SK-N-SH treated with all-trans-retinoic acid at 6 μM for 48 hours (cell line): ENCODE results near the gene SMARCD3.

Source experiments
- ATAC-seq: fragments of 200-7000 bp; cut with Tn5 transposase; 3 replicates; pipeline ENCODE4 v1.9.1; 2020; ENCODE audit warnings: mild to moderate bottlenecking, moderate library complexity
- BACH2 ChIP-seq: fragments of 250-450 bp; sonication (Bioruptor Pico); IDR thresholded peaks from 2 replicates; pipeline ENCODE4 v1.9.0; 2021; ENCODE audit warnings: mild to moderate bottlenecking, borderline replicate concordance
- CSDC2 ChIP-seq: fragments of 250-450 bp; sonication (Bioruptor Pico); IDR thresholded peaks from 2 replicates; pipeline ENCODE4 v1.5.0; 2020; ENCODE audit warnings: mild to moderate bottlenecking, moderate library complexity
- CSRNP3 ChIP-seq: fragments of 250-450 bp; sonication (Bioruptor Pico); IDR thresholded peaks from 2 replicates; pipeline ENCODE4 v1.5.1; 2021; ENCODE audit warnings: mild to moderate bottlenecking, moderate library complexity
- ESRRG ChIP-seq: fragments of 250-450 bp; sonication (Bioruptor Pico); IDR thresholded peaks from 2 replicates; pipeline ENCODE4 v1.6.1; 2021; ENCODE audit warnings: mild to moderate bottlenecking
- GLIS3 ChIP-seq: fragments of 250-450 bp; sonication (Bioruptor Pico); IDR thresholded peaks from 2 replicates; pipeline ENCODE4 v1.5.0; 2020; ENCODE audit warnings: mild to moderate bottlenecking, moderate library complexity
- ISL1 ChIP-seq: fragments of 250-450 bp; sonication (Bioruptor Pico); IDR thresholded peaks from 2 replicates; pipeline ENCODE4 v2.1.2; 2022; ENCODE audit warnings: mild to moderate bottlenecking, moderate library complexity
- OSR1 ChIP-seq: fragments of 250-450 bp; sonication (Bioruptor Pico); IDR thresholded peaks from 2 replicates; pipeline ENCODE4 v1.8.0; 2022; ENCODE audit warnings: moderate library complexity, mild to moderate bottlenecking, inconsistent platforms
- PPARA ChIP-seq: fragments of 250-450 bp; sonication (Bioruptor Pico); IDR thresholded peaks from 2 replicates; pipeline ENCODE4 v1.5.0; 2020; ENCODE audit warnings: mild to moderate bottlenecking, borderline replicate concordance
- RARB ChIP-seq: fragments of 250-450 bp; sonication (Bioruptor Pico); IDR thresholded peaks from 2 replicates; pipeline ENCODE4 v1.8.0; 2021; ENCODE audit warnings: mild to moderate bottlenecking, moderate library complexity
- SNAI2 ChIP-seq: fragments of 250-450 bp; sonication (Bioruptor Pico); IDR thresholded peaks from 2 replicates; pipeline ENCODE4 v1.5.0; 2020; ENCODE audit warnings: mild to moderate bottlenecking, moderate library complexity
- TCF4 ChIP-seq: fragments of 250-450 bp; sonication (Bioruptor Pico); IDR thresholded peaks from 2 replicates; pipeline ENCODE4 v1.8.0; 2021; ENCODE audit warnings: mild to moderate bottlenecking, moderate library complexity, borderline replicate concordance
- ZC3H10 ChIP-seq: fragments of 250-450 bp; sonication (Bioruptor Pico); IDR thresholded peaks from 2 replicates; pipeline ENCODE4 v1.5.1; 2021; ENCODE audit warnings: mild to moderate bottlenecking, moderate library complexity
- ZFP3 ChIP-seq: fragments of 250-450 bp; sonication (Bioruptor Pico); IDR thresholded peaks from 2 replicates; pipeline ENCODE4 v1.5.0; 2020; ENCODE audit warnings: mild to moderate bottlenecking, moderate library complexity
- ZFP30 ChIP-seq: fragments of 450-650 bp; formaldehyde crosslinking; IDR thresholded peaks from 2 replicates; pipeline ENCODE4 v1.5.0; 2022; ENCODE audit warnings: mild to moderate bottlenecking, moderate library complexity
- ZNF565 ChIP-seq: fragments of 450-650 bp; formaldehyde crosslinking; conservative IDR thresholded peaks from 2 replicates; pipeline ENCODE4 v1.5.0; 2020; ENCODE audit warnings: low read depth, mild to moderate bottlenecking, moderate library complexity
- ZNF70 ChIP-seq: fragments of 450-650 bp; formaldehyde crosslinking; IDR thresholded peaks from 2 replicates; pipeline ENCODE4 v1.5.0; 2020; ENCODE audit warnings: mild to moderate bottlenecking, moderate library complexity
- ZNF8 ChIP-seq: fragments of 450-650 bp; formaldehyde crosslinking; IDR thresholded peaks from 2 replicates; pipeline ENCODE4 v1.5.0; 2020; ENCODE audit warnings: mild to moderate bottlenecking, moderate library complexity
- TF ChIP-seq, protein P1 (sequence below): fragments of 250-450 bp; sonication (Bioruptor Pico); IDR thresholded peaks from 2 replicates; pipeline ENCODE4 v1.5.1; 2020; ENCODE audit warnings: low read depth, mild to moderate bottlenecking, moderate library complexity
- TF ChIP-seq, protein P2 (sequence below): fragments of 250-450 bp; sonication (Bioruptor Pico); IDR thresholded peaks from 2 replicates; pipeline ENCODE4 v1.5.0; 2020; ENCODE audit warnings: mild to moderate bottlenecking, moderate library complexity
- TF ChIP-seq, protein P3 (sequence below): fragments of 250-450 bp; sonication (Bioruptor Pico); IDR thresholded peaks from 2 replicates; pipeline ENCODE4 v1.8.0; 2021; ENCODE audit warnings: low read depth, mild to moderate bottlenecking, moderate library complexity, borderline replicate concordance

SMARCD3 gene

GRCh38 chr7:151264615-151265014, 16.1 kb upstream of the SMARCD3 start:
- TF ChIP-seq ZFP30 (CRISPR knock-in tag) (no peak), PPARA (CRISPR knock-in tag) (no peak), OSR1 (CRISPR knock-in tag) (no peak), ZNF8 (no peak), ISL1 (CRISPR knock-in tag) (no peak), ESRRG (CRISPR knock-in tag) (no peak), ZNF70 (CRISPR knock-in tag) (no peak), CSDC2 (CRISPR knock-in tag) (no peak), ZC3H10 (CRISPR knock-in tag) (no peak), CSRNP3 (no peak), ZNF565 (CRISPR knock-in tag) (no peak), GLIS3 (CRISPR knock-in tag) (no peak), ZFP3 (CRISPR knock-in tag) (no peak), BACH2 (CRISPR knock-in tag) (no peak), SNAI2 (CRISPR knock-in tag) (no peak)
- TF ChIP-seq, protein P1, sequence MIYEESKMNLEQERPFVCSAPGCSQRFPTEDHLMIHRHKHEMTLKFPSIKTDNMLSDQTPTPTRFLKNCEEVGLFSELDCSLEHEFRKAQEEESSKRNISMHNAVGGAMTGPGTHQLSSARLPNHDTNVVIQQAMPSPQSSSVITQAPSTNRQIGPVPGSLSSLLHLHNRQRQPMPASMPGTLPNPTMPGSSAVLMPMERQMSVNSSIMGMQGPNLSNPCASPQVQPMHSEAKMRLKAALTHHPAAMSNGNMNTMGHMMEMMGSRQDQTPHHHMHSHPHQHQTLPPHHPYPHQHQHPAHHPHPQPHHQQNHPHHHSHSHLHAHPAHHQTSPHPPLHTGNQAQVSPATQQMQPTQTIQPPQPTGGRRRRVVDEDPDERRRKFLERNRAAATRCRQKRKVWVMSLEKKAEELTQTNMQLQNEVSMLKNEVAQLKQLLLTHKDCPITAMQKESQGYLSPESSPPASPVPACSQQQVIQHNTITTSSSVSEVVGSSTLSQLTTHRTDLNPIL (CRISPR knock-in tag) = no peak
- TF ChIP-seq, protein P2, sequence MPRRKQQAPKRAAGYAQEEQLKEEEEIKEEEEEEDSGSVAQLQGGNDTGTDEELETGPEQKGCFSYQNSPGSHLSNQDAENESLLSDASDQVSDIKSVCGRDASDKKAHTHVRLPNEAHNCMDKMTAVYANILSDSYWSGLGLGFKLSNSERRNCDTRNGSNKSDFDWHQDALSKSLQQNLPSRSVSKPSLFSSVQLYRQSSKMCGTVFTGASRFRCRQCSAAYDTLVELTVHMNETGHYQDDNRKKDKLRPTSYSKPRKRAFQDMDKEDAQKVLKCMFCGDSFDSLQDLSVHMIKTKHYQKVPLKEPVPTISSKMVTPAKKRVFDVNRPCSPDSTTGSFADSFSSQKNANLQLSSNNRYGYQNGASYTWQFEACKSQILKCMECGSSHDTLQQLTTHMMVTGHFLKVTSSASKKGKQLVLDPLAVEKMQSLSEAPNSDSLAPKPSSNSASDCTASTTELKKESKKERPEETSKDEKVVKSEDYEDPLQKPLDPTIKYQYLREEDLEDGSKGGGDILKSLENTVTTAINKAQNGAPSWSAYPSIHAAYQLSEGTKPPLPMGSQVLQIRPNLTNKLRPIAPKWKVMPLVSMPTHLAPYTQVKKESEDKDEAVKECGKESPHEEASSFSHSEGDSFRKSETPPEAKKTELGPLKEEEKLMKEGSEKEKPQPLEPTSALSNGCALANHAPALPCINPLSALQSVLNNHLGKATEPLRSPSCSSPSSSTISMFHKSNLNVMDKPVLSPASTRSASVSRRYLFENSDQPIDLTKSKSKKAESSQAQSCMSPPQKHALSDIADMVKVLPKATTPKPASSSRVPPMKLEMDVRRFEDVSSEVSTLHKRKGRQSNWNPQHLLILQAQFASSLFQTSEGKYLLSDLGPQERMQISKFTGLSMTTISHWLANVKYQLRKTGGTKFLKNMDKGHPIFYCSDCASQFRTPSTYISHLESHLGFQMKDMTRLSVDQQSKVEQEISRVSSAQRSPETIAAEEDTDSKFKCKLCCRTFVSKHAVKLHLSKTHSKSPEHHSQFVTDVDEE (CRISPR knock-in tag) = no peak
- TF ChIP-seq, protein P3, sequence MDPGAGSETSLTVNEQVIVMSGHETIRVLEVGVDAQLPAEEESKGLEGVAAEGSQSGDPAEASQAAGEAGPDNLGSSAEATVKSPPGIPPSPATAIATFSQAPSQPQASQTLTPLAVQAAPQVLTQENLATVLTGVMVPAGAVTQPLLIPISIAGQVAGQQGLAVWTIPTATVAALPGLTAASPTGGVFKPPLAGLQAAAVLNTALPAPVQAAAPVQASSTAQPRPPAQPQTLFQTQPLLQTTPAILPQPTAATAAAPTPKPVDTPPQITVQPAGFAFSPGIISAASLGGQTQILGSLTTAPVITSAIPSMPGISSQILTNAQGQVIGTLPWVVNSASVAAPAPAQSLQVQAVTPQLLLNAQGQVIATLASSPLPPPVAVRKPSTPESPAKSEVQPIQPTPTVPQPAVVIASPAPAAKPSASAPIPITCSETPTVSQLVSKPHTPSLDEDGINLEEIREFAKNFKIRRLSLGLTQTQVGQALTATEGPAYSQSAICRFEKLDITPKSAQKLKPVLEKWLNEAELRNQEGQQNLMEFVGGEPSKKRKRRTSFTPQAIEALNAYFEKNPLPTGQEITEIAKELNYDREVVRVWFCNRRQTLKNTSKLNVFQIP (CRISPR knock-in tag) = no peak
- ATAC-seq = no peak

DNA sequence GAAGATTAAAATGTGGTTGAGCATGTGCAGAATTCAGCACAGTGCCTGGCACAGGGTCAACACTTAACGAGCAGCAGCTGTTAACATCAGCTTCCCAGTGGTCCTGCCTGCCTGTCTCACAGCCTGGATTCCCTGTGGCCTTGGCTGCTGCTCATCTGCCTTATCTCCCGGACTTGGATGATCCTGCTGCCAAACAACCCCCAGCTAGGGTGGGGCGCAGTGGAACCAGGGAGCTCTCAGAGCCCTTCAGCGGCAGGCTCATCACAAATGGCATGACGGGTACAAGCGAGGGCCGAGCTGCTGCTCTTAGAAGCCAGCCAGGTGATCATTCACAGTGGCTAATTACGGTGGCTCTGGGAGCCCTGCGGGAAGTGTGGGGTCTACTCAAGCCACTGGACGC, 13.0 kb upstream of the SMARCD3 start:
- TF ChIP-seq ZNF8 (no peak), ESRRG (CRISPR knock-in tag) (no peak), OSR1 (CRISPR knock-in tag) (no peak), TCF4 (peak; percentile 53; the same call in 1 of the 2 replicates), CSRNP3 (no peak), BACH2 (CRISPR knock-in tag) (no peak), RARB (CRISPR knock-in tag) (no peak), ISL1 (CRISPR knock-in tag) (no peak), ZFP3 (CRISPR knock-in tag) (no peak)
- TF ChIP-seq, protein P2 (CRISPR knock-in tag) = peak; percentile 15; the same call in 1 of the 2 replicates
- TF ChIP-seq, all 23 proteins: peak for 2
- peak; percentile 50 for ATAC-seq
